Measurements from ENCODE around the gene CCDC141.

Gene CCDC141

DNA sequence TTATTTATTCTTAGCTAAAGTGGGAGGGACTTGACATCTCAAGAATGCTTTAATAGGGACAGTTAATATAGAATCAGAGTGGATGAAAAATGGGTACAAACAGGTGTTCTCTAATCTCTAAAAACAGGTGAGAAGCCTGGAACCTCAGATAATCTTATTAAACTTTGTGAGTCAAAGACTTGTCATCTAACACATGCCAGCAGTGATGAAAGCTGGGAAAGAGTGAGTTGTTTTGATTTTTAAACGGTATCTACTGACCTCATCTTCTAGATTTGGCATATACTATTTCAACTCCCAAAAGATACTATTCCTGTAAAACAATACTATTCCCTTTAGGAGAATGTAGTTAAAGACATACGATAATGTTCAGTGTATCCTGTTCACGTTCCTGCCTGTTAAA lies 103.4 kb downstream of the CCDC141 start:
- TF ChIP-seq ZFX (IDR thresholded peaks at IDR 0.05; ENCODE audit: borderline replicate concordance): no peak
- TF ChIP-seq, protein P1, sequence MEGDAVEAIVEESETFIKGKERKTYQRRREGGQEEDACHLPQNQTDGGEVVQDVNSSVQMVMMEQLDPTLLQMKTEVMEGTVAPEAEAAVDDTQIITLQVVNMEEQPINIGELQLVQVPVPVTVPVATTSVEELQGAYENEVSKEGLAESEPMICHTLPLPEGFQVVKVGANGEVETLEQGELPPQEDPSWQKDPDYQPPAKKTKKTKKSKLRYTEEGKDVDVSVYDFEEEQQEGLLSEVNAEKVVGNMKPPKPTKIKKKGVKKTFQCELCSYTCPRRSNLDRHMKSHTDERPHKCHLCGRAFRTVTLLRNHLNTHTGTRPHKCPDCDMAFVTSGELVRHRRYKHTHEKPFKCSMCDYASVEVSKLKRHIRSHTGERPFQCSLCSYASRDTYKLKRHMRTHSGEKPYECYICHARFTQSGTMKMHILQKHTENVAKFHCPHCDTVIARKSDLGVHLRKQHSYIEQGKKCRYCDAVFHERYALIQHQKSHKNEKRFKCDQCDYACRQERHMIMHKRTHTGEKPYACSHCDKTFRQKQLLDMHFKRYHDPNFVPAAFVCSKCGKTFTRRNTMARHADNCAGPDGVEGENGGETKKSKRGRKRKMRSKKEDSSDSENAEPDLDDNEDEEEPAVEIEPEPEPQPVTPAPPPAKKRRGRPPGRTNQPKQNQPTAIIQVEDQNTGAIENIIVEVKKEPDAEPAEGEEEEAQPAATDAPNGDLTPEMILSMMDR (IDR thresholded peaks at IDR 0.05): no peak

DNA sequence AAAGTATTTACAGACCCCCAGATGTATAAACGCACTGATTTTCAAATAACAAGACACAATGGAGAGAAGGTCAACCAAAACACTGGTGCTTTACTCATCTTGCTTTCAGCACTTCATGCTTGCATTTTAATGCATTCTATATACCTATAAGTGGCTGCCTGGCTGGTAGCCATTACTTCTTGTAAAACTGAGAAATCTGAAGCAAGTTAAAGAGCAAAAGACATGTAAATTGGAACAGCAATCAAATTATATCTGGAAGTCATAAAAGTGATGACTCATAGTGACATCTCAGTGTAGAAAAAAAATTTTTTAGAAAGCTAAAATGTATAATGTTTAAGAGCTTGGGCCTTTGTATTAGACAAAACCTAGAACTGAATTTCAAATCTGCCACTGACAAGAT lies 106.2 kb downstream of the CCDC141 start:
- TF ChIP-seq, protein P1 (IDR thresholded peaks at IDR 0.05): no peak
- TF ChIP-seq ZFX (IDR thresholded peaks at IDR 0.05; ENCODE audit: borderline replicate concordance): no peak

More for the DNA sequence above, 103.4 kb downstream of the CCDC141 start:
- no peak overlapping the region for H3K27ac ChIP-seq

DNA sequence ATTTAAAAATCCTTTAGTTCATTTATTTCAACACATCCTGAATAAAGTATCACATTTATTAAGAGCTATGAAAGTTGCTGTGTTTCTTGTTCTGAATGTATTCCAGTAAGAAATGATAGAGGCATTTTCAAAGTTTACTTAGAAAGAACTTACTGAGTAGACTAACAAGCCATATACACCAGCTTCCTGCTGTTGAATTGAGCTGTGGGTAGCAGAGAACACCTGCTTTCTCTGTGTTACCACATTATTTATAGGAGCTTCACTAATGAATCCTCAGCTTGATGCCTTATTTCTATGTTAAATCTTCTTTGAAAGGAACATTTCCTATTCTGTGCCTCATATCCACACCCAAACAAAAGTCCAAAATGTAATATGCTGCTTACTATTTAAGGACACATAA lies 115.4 kb downstream of the CCDC141 start:
- TF ChIP-seq ZFX (IDR thresholded peaks at IDR 0.05; ENCODE audit: borderline replicate concordance): no peak
- TF ChIP-seq, protein P1 (IDR thresholded peaks at IDR 0.05): no peak
- no peak overlapping the region for H3K27ac ChIP-seq

More for the DNA sequence above, 106.2 kb downstream of the CCDC141 start:
- H3K27ac ChIP-seq: no peak overlapping the region

DNA sequence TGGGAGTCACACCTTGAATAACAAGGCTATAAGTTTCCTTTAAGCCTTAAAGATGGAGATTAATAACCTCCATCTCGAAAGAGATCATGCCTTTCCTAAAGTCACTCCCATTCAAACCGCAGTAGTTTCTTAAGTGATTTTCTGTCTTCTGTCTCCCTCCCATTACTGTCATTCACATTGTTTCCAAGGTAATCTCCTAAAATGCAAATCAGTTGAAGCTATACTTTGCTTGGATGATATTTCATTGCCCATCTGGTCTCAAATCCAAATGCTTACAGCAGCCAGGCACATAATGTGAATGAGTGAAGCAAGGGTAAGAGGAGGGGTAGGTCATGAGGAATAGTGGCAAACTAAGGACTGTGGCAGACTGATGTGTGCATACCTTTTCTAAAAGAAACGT lies 116.4 kb downstream of the CCDC141 start:
- TF ChIP-seq, protein P1 (IDR thresholded peaks at IDR 0.05): no peak
- no peak for TF ChIP-seq ZFX (IDR thresholded peaks at IDR 0.05; ENCODE audit: borderline replicate concordance)
- no peak overlapping the region for H3K27ac ChIP-seq

DNA sequence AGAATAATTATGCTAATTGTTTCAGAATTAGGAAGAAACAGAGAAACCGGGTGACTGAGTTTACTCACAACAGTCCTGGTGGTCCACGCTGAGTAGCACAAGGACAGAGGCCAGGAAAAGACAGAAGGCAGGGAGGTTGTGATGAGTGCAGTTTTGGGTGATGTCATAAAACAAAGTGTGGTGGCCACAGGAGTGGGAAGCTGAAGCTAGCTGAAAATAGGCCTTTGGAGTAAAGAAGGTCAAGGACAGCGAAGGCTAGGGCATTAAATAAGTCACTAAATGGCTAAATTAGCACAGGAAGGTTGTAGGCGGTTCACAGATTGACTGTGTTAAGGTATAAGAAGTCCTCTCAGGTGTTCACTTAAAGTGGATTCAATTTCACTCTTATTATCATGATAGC lies 121.9 kb downstream of the CCDC141 start:
- TF ChIP-seq, protein P1 (IDR thresholded peaks at IDR 0.05): no peak
- no peak for TF ChIP-seq ZFX (IDR thresholded peaks at IDR 0.05; ENCODE audit: borderline replicate concordance)
- no peak overlapping the region for H3K27ac ChIP-seq

DNA sequence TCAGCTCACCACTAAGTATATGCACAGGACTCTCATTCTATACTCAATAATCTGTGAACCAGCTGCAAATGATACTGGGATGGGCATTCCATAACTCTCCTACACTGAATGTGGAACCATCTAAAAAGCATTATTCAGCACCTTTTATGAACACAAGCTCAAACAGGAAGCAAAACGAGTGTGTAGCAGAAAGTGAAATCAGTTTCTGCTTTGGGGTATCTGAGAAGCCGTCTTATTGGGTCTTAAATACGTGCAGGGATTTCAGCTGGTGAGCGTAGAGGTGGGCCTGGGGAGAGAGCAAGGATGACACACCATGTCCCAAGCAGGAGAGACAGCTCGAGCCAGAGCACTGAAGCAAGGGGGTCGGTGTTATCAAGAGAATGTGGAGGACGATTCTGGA lies 122.8 kb downstream of the CCDC141 start:
- no peak for TF ChIP-seq ZFX (IDR thresholded peaks at IDR 0.05; ENCODE audit: borderline replicate concordance)
- TF ChIP-seq, protein P1 (IDR thresholded peaks at IDR 0.05): no peak
- H3K27ac ChIP-seq: no peak overlapping the region

DNA sequence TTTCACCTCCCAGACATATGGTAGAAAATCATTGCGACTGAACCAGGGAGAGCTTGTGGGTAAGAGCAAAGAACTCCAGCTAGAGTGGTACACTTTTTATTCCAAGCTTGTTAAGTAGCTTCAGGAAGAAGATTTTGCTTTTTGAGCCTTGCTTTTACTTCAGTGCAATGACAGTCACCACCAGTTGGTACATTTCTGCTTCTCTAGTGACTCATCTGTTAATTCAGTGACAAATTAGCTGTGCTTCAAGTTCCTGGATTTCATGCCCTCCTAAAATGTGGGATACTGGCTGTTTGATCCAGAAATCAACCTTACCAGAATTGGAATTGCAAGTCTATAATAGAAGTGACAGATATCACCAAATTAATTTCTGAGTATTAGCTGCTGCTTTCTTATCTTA lies 125.1 kb downstream of the CCDC141 start:
- TF ChIP-seq, protein P1 (IDR thresholded peaks at IDR 0.05): no peak
- TF ChIP-seq ZFX (IDR thresholded peaks at IDR 0.05; ENCODE audit: borderline replicate concordance): no peak

More for the DNA sequence above, 125.1 kb downstream of the CCDC141 start:
- H3K27ac ChIP-seq: no peak overlapping the region
